ENCODE results near the gene DNAI7. TPM values are rescaled to one million over a fixed set of nuclear protein-coding genes. Genes with fewer than 3 reads are reported as not detected.

Gene DNAI7
- total RNA-seq, 1 experiment from 2014 or later: 0.52 TPM

- no peak overlapping the region for H3K9ac ChIP-seq (ENCODE audit: low read length)
- H3K79me2 ChIP-seq (ENCODE audit: insufficient read depth, low read length): no peaks in the 10 kb centered on the region
- no peak overlapping the region for H2AFZ ChIP-seq (ENCODE audit: low read depth, low read length, poor library complexity, severe bottlenecking)
- no peaks in the 10 kb centered on the region for H3K27me3 ChIP-seq (ENCODE audit: insufficient read depth, low read length)
- H3K4me1 ChIP-seq (ENCODE audit: control insufficient read depth in 1 of 2, insufficient read depth in 2 of 2, low read length in 2 of 2): no peaks in the 10 kb centered on the region
- CTCF ChIA-PET: interaction anchor here (1.0 kb wide), 1 partner anchor 180 kb away, joined by 3 read pairs; no protein-coding TSS in a partner anchor
- POLR2A ChIA-PET: interaction anchor here (0.6 kb wide), 1 partner anchor 176 kb away, joined by 3 read pairs; no protein-coding TSS in a partner anchor
- H3K4me3 ChIP-seq (replicated peaks in 1 of 2; ENCODE audit: low read depth in 1 of 2, low read length in 2 of 2): no peak overlapping the region
- ATAC-seq: no peak
- H3K4me2 ChIP-seq (ENCODE audit: low read length): no peak overlapping the region
- DNase-seq (ENCODE audit: low read depth, low spot score): no peak
- no peaks in the 10 kb centered on the region for H4K20me1 ChIP-seq (ENCODE audit: insufficient read depth)
- H3K27ac ChIP-seq (ENCODE audit: low read depth, low read length): no peak overlapping the region
- H3K9me3 ChIP-seq (ENCODE audit: control insufficient read depth in 1 of 2, insufficient read depth in 1 of 2, low read depth in 1 of 2, low read length in 2 of 2): no peaks in the 10 kb centered on the region
- H3K9me2 ChIP-seq (ENCODE audit: insufficient read depth): no peaks in the 10 kb centered on the region
- intact Hi-C loops (cut with micrococcal nuclease): no loop called here
- RAD21 ChIA-PET (ENCODE audit: low non-redundant PET in 1 of 2, low total read pairs in 2 of 2, uncharacterized antibody in 2 of 2, unreplicated experiment in 2 of 2): no interaction called here
- peaks cover 3 to 18% of the 10 kb centered on the region in 2 experiments; a peak in 3 of 4 replicates for H3K36me3 ChIP-seq (ENCODE audit: control insufficient read depth in 1 of 2, insufficient read depth in 2 of 2, low read length in 2 of 2)
- TF ChIP-seq ZBTB33 (IDR thresholded peaks at IDR 0.05; ENCODE audit: extremely low read depth, insufficient replicate concordance, low read length) (no peak), ATF3 (IDR thresholded peaks at IDR 0.05) (no peak), ZFX (IDR thresholded peaks at IDR 0.05) (no peak), SIN3A (IDR thresholded peaks at IDR 0.05; ENCODE audit: low read depth) (no peak), FOSL1 (IDR thresholded peaks at IDR 0.05; ENCODE audit: low read depth) (no peak), SRF (IDR thresholded peaks at IDR 0.05; ENCODE audit: low read depth) (no peak), ELF1 (IDR thresholded peaks at IDR 0.05; ENCODE audit: borderline replicate concordance, low read depth) (no peak), TCF7L2 (IDR thresholded peaks at IDR 0.05; ENCODE audit: borderline replicate concordance, extremely low read depth, insufficient read depth, insufficient read length) (no peak), CTCF (IDR thresholded peaks at IDR 0.05 in 2 of 3, conservative IDR thresholded peaks at IDR 0.05 in 1 of 3; ENCODE audit: borderline replicate concordance in 1 of 3, insufficient read depth in 1 of 3, low read depth in 2 of 3, low read length in 2 of 3) (no peak), SP1 (IDR thresholded peaks at IDR 0.05; ENCODE audit: low read depth) (no peak), EZH2 (IDR thresholded peaks at IDR 0.05) (no peak), POLR2AphosphoS5 (IDR thresholded peaks at IDR 0.05; ENCODE audit: low read depth, low read length) (no peak), YY1 (IDR thresholded peaks at IDR 0.05; ENCODE audit: extremely low read depth, insufficient replicate concordance, low read depth, low read length) (no peak), JUND (IDR thresholded peaks at IDR 0.05) (no peak), CBX3 (IDR thresholded peaks at IDR 0.05; ENCODE audit: low read depth) (no peak), ZNF274 (IDR thresholded peaks at IDR 0.05; ENCODE audit: low read depth, low read length) (no peak), EGR1 (IDR thresholded peaks at IDR 0.05; ENCODE audit: low read depth) (no peak), REST (IDR thresholded peaks at IDR 0.05; ENCODE audit: low read depth) (no peak), POLR2A (IDR thresholded peaks at IDR 0.05; ENCODE audit: borderline replicate concordance, extremely low read depth, insufficient read depth, insufficient read length) (no peak)
- BruUV-seq (replicated peaks): no TSS peak
These were observed 12.5 kb upstream of the DNAI7 start for GRCh38 chr12:25207411-25207810.

Measured in HCT116 (cell line).